DMS114 treated with DMSO at 0.1 percent for 48 hours (cell line): ENCODE measurements around the gene CCL16.
"Not testable (repeated sequence)": the region's sequence is repeated elsewhere in the genome, so short reads cannot be mapped to it uniquely, and the experiment has no call there.

Experiments used
- DNase-seq: peaks from one replicate; lab custom pipeline; 2025; ENCODE audit not compliant: unreplicated experiment; lab: John Stamatoyannopoulos, UW

CCL16 gene

DNA sequence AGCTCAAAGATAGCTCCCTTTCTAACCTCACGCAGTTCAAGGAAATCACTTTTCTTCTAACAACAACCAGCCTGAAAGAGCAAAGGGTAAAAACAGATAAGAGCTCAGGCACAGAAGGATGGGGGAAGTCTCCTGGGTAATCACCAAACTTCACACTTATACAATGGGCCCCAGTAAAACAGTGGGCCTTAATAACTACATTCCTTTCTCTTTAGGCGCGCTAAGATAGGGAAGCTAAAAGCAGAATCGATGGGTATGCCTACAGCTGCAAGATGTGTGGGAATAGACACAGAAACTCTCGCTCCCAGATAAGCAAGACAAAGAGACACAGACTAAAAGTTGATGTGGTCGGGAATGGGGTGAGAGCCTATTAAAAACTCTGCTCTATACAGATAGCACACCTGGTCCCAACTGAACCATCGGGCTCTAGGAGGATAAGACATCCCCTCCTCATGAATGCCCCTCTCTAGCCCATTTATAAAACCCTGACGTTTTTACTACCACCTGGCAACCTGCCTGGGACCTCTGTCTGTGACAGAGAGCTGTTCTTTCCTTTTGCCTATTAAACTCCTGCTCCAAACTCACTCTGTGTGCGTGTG, 38.6 kb downstream of the CCL16 start:
- DNase-seq: no peak

DNA sequence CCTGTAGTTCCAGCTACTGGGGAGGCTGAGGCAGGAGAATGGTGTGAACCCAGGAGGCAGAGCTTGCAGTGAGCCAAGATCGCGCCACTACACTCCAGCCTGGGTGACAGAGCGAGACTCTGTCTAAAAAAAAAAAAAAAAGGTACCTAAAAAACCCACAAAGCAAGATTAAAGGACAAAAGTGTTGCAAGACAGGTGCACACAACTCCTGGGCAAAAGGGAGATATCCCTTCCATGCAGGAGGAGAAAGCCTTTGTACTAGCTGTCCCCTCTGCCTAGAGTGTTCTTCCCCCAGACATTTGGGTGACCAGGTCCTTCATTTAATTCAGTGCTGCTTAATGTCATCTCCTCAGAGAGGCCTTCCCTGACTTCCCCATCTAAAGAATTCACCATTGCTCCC, 42.8 kb downstream of the CCL16 start:
- DNase-seq: not testable (repeated sequence)

- DNase-seq: no peak
Measured at GRCh38 chr17:35936063-35936462, 45.2 kb downstream of the CCL16 start.

- no peak for DNase-seq
Measured at GRCh38 chr17:35934760-35935159, 46.5 kb downstream of the CCL16 start.

DNA sequence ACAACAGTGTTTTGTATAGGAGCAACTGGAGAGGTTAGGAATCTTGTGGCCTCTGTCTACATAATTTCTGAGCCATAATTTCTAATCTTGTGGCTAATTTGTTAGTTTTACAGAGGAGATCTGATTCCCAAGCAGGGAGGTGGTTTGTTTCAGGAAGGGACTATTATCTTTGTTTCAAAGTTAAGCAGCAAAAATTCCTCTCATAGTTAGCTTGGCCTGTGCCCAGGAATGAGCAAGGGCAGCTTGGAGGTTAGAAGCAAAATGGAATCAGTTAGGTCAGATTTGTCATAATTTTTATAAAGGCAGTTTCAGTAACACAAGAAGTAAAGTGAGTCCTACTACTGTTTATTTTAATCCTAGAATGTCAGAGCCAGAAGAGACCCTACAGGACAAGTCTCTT, 48.7 kb downstream of the CCL16 start:
- DNase-seq: no peak

DNA sequence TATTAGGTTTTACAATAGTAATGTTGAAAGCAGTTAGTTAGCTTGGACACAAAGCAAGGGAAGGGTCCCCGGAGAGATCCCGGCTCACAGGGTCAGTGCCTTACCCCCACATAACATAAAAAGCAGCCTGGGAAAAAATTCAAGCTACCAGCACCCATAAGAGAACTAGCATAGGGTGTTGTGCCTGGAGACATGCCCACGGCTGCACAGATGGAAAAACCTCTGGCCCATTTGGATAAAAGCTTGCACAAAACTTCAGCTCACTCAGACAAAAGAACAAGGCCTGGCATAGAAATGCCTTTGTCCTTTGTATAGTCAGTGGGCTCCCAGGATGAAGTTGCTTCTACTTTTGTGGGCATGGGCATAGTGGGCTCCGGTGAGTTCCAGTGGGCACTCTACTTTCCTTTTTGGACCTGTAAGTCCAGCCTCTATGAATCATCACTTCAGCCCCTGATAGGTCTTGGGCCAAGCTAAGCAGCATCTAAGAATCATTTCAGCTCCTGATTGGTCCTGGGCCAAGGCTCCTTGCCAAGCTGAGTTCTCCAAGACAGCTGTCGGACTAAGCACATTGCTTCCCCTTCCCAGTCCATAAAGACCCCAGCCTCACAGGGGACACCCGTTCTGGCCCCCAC, 49.4 kb downstream of the CCL16 start:
- no peak for DNase-seq

- DNase-seq: peak; percentile 80
Measured at GRCh38 chr17:35930211-35931065, 50.9 kb downstream of the CCL16 start, which contains the start of gene RDM1. TSS of gene RDM1 (minus strand) at chr17:35930773. CDS start at chr17:35930727, 46 bp downstream.

- DNase-seq: no peak
Measured at GRCh38 chr17:35927714-35928113, 53.6 kb downstream of the CCL16 start.
